ENCODE data around the gene CCR5. TPM values are rescaled to one million over a fixed set of nuclear protein-coding genes. Genes with fewer than 3 reads are reported as not detected.

The CCR5 gene
- total RNA-seq, 4 donors from 2014 or later = 1.1 to 3.7 (median 1.4) TPM; not detected in 1

DNA sequence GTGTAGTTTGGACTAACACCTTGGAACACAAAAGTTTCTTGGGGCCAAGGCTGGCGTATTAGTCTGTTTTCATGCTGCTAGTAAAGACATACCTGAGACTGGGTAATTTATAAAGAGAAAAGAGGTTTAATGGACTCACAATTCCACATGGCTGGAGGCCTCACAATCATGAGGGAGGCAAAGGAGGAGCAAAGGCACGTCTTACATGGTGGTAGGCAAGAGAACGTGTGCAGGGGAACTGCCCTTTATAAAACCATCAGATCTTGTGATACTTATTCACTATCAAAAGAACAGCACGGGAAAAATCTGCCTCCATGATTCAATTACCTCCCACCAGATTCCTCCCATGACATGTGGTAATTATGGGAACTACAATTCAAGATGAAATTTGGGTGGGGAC lies 26.3 kb upstream of the CCR5 start:
- peaks cover 2 to 8% of the 10 kb centered on the region in 2 donors for H3K9me3 ChIP-seq
- intact Hi-C loops (cut with DNase I; ENCODE audit: low total_unique reads) = no loop called here
- TF ChIP-seq, protein P1, sequence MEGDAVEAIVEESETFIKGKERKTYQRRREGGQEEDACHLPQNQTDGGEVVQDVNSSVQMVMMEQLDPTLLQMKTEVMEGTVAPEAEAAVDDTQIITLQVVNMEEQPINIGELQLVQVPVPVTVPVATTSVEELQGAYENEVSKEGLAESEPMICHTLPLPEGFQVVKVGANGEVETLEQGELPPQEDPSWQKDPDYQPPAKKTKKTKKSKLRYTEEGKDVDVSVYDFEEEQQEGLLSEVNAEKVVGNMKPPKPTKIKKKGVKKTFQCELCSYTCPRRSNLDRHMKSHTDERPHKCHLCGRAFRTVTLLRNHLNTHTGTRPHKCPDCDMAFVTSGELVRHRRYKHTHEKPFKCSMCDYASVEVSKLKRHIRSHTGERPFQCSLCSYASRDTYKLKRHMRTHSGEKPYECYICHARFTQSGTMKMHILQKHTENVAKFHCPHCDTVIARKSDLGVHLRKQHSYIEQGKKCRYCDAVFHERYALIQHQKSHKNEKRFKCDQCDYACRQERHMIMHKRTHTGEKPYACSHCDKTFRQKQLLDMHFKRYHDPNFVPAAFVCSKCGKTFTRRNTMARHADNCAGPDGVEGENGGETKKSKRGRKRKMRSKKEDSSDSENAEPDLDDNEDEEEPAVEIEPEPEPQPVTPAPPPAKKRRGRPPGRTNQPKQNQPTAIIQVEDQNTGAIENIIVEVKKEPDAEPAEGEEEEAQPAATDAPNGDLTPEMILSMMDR (IDR thresholded peaks at IDR 0.05) = no peak
- TF ChIP-seq POLR2A (IDR thresholded peaks at IDR 0.05) (no peak), POLR2AphosphoS5 (IDR thresholded peaks at IDR 0.05) (no peak), EP300 (IDR thresholded peaks at IDR 0.05; ENCODE audit: low read depth) (no peak)
- no peaks in the 10 kb centered on the region for H3K36me3 ChIP-seq
- in situ Hi-C loops (cut with MboI; ENCODE audit: low pct_ligation_motif_present in 1 of 4, low pct_unique_long_range_greater_than_20kb in 1 of 4, low sequenced_read_pairs in 3 of 4) = no loop called here
- no peaks in the 10 kb centered on the region for H3K27me3 ChIP-seq
- no peak overlapping the region for H3K4me3 ChIP-seq
- H3K27ac ChIP-seq = no peak overlapping the region
- H3K4me1 ChIP-seq = no peaks in the 10 kb centered on the region
- no peak for DNase-seq
- 69 to 86% methylated on average over 4 of the region's 4 CpGs for WGBS, 2 donors (ENCODE audit: low coverage in 1 of 2)

DNA sequence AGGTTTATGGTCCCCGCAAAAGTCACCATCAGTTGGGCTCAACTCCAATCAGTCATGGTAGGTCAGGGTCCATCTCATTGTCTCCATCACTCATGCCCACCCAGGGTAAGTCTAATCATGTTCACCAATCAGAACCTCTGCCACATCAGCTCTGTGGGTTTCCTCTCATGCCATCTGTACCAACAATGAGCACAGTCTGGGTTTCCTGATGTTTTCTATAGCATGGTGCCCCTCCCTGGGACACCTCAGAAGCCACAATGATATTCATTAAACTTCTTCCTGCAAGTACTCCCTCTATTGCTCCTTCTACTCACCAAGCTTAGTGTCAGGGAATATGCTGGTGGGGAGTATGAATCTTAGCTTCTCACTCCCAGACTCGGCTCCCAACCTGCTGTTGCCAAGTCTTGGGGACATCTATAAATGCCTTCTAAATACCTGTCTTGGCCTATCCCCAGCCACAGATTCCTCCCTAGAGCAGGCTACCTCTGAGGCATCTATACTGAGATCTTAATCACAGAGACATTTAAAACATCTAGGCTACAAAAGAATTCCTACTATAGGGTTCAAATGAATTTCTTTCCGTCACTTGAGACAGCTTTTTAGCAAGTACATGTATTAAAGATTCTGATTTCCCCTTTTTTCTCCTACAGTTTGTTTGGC lies 21.8 kb upstream of the CCR5 start:
- H3K4me3 ChIP-seq = no peak overlapping the region
- in situ Hi-C loops (cut with MboI; ENCODE audit: low pct_ligation_motif_present in 1 of 4, low pct_unique_long_range_greater_than_20kb in 1 of 4, low sequenced_read_pairs in 3 of 4) (no loop called here), intact Hi-C loops (cut with DNase I; ENCODE audit: low total_unique reads) (no loop called here)
- DNase-seq = no peak
- no peaks in the 10 kb centered on the region for H3K9me3 ChIP-seq
- 86 to 87% methylated on average over 3 of the region's 3 CpGs for WGBS, 2 donors (ENCODE audit: low coverage in 1 of 2)
- H3K27ac ChIP-seq = peak overlapping the region; percentile 13 to 53 (median 38)
- no peaks in the 10 kb centered on the region for H3K36me3 ChIP-seq
- H3K4me1 ChIP-seq = no peaks in the 10 kb centered on the region
- H3K27me3 ChIP-seq = peaks cover 4% of the 10 kb centered on the region
- TF ChIP-seq, protein P1 (IDR thresholded peaks at IDR 0.05) = no peak
- TF ChIP-seq POLR2A (IDR thresholded peaks at IDR 0.05) (no peak), POLR2AphosphoS5 (IDR thresholded peaks at IDR 0.05) (no peak), EP300 (IDR thresholded peaks at IDR 0.05; ENCODE audit: low read depth) (no peak)

DNA sequence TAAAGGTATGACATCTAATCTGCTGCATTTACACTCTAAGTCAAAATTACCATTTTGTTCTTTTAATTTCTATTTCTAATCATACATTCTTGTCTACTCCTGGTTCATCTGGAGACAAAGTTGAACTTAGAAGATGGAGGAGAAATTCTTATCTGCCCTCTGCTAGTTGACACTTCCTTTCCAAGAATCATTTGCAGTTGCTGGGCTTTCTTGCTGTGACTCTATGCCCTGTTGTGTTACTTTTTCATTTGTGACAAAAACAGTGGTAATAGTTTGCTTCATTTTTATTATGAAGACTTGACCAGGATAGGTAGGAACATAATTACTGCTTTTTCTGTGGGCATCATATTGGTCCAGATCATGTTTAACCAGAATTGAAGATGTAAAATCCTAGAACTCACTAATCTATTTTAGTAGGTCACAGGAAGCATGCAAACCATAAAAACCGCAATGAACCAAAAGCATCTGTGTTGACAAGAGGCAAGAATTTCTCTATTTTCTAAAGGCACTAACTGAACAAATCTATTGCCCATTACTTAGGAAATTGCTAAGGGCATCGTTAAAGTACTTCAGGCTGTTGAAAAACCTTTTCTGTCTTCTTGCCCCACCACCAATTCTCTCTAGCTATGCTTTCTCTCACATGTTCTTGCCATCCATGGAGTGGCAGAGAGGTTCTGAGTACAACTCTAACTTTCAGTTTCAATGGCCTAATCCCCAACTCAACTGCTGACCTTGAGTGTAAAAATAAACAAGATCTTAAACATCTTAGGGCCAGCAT lies 21.1 kb upstream of the CCR5 start:
- H3K27me3 ChIP-seq = peaks cover 4% of the 10 kb centered on the region
- no peaks in the 10 kb centered on the region for H3K4me1 ChIP-seq

DNA sequence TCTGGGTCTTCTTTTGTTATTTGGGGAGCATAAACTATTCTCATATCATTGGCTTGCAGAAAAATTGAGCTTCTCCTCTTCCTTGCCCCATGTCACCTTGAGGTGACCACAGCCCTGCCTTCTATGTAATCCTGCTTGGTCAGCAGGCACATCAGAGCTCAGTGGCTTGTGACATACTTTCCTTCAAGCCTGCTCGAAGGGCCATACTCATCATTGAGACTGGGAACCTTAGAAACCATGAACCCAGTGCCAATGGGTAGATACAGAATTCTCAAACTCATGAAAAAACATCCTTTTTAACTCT lies 20.5 kb upstream of the CCR5 start:
- H3K4me1 ChIP-seq = no peaks in the 10 kb centered on the region
- no peaks in the 10 kb centered on the region for H3K36me3 ChIP-seq
- in situ Hi-C loops (cut with MboI; ENCODE audit: low pct_ligation_motif_present in 1 of 4, low pct_unique_long_range_greater_than_20kb in 1 of 4, low sequenced_read_pairs in 3 of 4) (loop anchor here in 1 of 4 donors (25.0 kb wide), 2 partner anchors 263 to 413 kb away; partner anchors contain the start of gene CXCR6), intact Hi-C loops (cut with DNase I; ENCODE audit: low total_unique reads) (no loop called here)
- H3K27me3 ChIP-seq = peaks cover 4% of the 10 kb centered on the region
- TF ChIP-seq, protein P1 (IDR thresholded peaks at IDR 0.05) = no peak
- TF ChIP-seq POLR2AphosphoS5 (IDR thresholded peaks at IDR 0.05) = no peak
- TF ChIP-seq EP300 (IDR thresholded peaks at IDR 0.05; ENCODE audit: low read depth) = no peak
- no peak for TF ChIP-seq POLR2A (IDR thresholded peaks at IDR 0.05)
- DNase-seq = no peak
- H3K4me3 ChIP-seq = no peak overlapping the region
- H3K27ac ChIP-seq = peak overlapping the region in 3 of 4 donors; percentile 27 to 53 (median 50)
- no peaks in the 10 kb centered on the region for H3K9me3 ChIP-seq
- 33 to 61% methylated on average over 1 of the region's 1 CpG for WGBS, 2 donors (ENCODE audit: low coverage in 1 of 2)

More for the DNA sequence above, 21.1 kb upstream of the CCR5 start:
- intact Hi-C loops (cut with DNase I; ENCODE audit: low total_unique reads) = no loop called here
- in situ Hi-C loops (cut with MboI; ENCODE audit: low pct_ligation_motif_present in 1 of 4, low pct_unique_long_range_greater_than_20kb in 1 of 4, low sequenced_read_pairs in 3 of 4) = loop anchor here in 1 of 4 donors (25.0 kb wide), 2 partner anchors 262 to 412 kb away; partner anchors contain the start of gene CXCR6
- WGBS, 2 donors (ENCODE audit: low coverage in 1 of 2) = 47 to 59% methylated on average over 2 of the region's 2 CpGs
- H3K9me3 ChIP-seq = no peaks in the 10 kb centered on the region
- H3K27ac ChIP-seq = peak overlapping the region; percentile 13 to 53 (median 38)
- H3K4me3 ChIP-seq = no peak overlapping the region
- no peaks in the 10 kb centered on the region for H3K36me3 ChIP-seq
- DNase-seq = no peak
- TF ChIP-seq POLR2AphosphoS5 (IDR thresholded peaks at IDR 0.05) = no peak
- TF ChIP-seq, protein P1 (IDR thresholded peaks at IDR 0.05) = no peak
- TF ChIP-seq POLR2A (IDR thresholded peaks at IDR 0.05) = no peak
- TF ChIP-seq EP300 (IDR thresholded peaks at IDR 0.05; ENCODE audit: low read depth) = no peak

Data from transverse colon (tissue), 4 donors.